DND-41 (cell line): ENCODE data around the gene CD80.

ENCODE experiments used
- EZH2 ChIP-seq: IDR thresholded peaks from 3 replicates; pipeline ENCODE4 v1.6.1; 2012; ENCODE audit warnings: borderline replicate concordance, low read depth, mild to moderate bottlenecking, moderate library complexity, low read length, inconsistent platforms; ENCODE audit not compliant: severe bottlenecking
- TF ChIP-seq, protein P1 (sequence below): IDR thresholded peaks from 2 replicates; pipeline ENCODE4 v1.5.1; 2012; ENCODE audit warnings: borderline replicate concordance, low read length, moderate library complexity, mild to moderate bottlenecking; ENCODE audit not compliant: poor library complexity, severe bottlenecking; ENCODE audit errors: extremely low read depth

DNA sequence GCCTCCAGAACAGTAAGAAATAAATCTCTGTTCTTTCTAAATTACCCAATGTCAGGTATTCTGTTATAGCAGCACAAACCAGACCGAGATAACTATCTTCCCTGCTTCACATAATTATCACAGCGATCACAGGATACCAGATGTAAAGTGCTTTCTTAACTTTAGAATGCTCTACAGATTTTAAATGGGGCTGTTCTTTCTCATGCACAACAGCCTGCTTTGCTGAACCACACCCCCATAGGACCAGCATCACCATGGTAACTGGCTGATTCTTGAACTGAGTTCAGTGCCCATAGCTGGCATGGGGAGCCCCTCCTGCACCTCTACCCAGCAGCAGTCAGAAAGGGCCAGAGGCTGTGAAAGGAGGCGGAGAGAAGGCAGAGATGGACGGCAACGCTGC is 7.8 kb downstream of the CD80 start:
- TF ChIP-seq, protein P1, sequence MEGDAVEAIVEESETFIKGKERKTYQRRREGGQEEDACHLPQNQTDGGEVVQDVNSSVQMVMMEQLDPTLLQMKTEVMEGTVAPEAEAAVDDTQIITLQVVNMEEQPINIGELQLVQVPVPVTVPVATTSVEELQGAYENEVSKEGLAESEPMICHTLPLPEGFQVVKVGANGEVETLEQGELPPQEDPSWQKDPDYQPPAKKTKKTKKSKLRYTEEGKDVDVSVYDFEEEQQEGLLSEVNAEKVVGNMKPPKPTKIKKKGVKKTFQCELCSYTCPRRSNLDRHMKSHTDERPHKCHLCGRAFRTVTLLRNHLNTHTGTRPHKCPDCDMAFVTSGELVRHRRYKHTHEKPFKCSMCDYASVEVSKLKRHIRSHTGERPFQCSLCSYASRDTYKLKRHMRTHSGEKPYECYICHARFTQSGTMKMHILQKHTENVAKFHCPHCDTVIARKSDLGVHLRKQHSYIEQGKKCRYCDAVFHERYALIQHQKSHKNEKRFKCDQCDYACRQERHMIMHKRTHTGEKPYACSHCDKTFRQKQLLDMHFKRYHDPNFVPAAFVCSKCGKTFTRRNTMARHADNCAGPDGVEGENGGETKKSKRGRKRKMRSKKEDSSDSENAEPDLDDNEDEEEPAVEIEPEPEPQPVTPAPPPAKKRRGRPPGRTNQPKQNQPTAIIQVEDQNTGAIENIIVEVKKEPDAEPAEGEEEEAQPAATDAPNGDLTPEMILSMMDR: no peak
- no peak for TF ChIP-seq EZH2
